ENCODE measurements around the gene MYL7. TPM values are rescaled to one million over a fixed set of nuclear protein-coding genes. Genes with fewer than 3 reads are reported as not detected.

The MYL7 gene
- total and polyA plus RNA-seq, 7 donors: 0.15 to 1.7 (median 0.98) TPM; not detected in 3

- TF ChIP-seq CTCF (IDR thresholded peaks at IDR 0.05): no peak
- Histone ChIP-seq H3K4me3 (no peak overlapping the region), H3K27me3 (ENCODE audit: insufficient read depth in 3 of 3, low read length in 2 of 3) (peaks cover 0 to 11% (median 6%) of the 10 kb centered on the region in 3 donors), H3K27ac (no peak overlapping the region), H3K36me3 (ENCODE audit: insufficient read depth in 1 of 2, low read depth in 1 of 2) (no peaks in the 10 kb centered on the region), H3K4me1 (no peaks in the 10 kb centered on the region), H3K9me3 (no peaks in the 10 kb centered on the region)
- 89 to 95% (median 90%) methylated on average over 18 to 21 of the region's 21 CpGs for WGBS, 3 donors
- ATAC-seq (no peak), DNase-seq (peak in 1 of 2 donors; percentile 48)
- intact Hi-C loops (cut with DNase I): no loop called here
Measured at GRCh38 chr7:44107961-44108767, 33.0 kb downstream of the MYL7 start.

GRCh38 chr7:44107116-44107960 is 33.8 kb downstream of the MYL7 start:
- intact Hi-C loops (cut with DNase I): no loop called here
- no peak overlapping the region for H3K27ac ChIP-seq
- TF ChIP-seq CTCF (IDR thresholded peaks at IDR 0.05): no peak
- no peaks in the 10 kb centered on the region for H3K36me3 ChIP-seq (ENCODE audit: insufficient read depth in 1 of 2, low read depth in 1 of 2)
- H3K27me3 ChIP-seq (ENCODE audit: insufficient read depth in 3 of 3, low read length in 2 of 3): peaks cover 0 to 11% (median 6%) of the 10 kb centered on the region in 3 donors
- no peak overlapping the region for H3K4me3 ChIP-seq
- 91 to 93% (median 92%) methylated on average over 16 to 18 of the region's 18 CpGs for WGBS, 3 donors
- ATAC-seq (no peak), DNase-seq (peak in 1 of 2 donors; percentile 52)
- H3K9me3 ChIP-seq: no peaks in the 10 kb centered on the region
- no peaks in the 10 kb centered on the region for H3K4me1 ChIP-seq

GRCh38 chr7:44106311-44107065 is 34.6 kb downstream of the MYL7 start:
- Histone ChIP-seq H3K27me3 (ENCODE audit: insufficient read depth in 3 of 3, low read length in 2 of 3) (peaks cover 0 to 11% (median 6%) of the 10 kb centered on the region in 3 donors), H3K4me1 (no peaks in the 10 kb centered on the region), H3K4me3 (peak overlapping the region; percentile 59), H3K9me3 (no peaks in the 10 kb centered on the region), H3K36me3 (ENCODE audit: insufficient read depth in 1 of 2, low read depth in 1 of 2) (no peaks in the 10 kb centered on the region), H3K27ac (no peak overlapping the region)
- no peak for ATAC-seq
- no peak for TF ChIP-seq CTCF (IDR thresholded peaks at IDR 0.05)
- 90 to 95% (median 91%) methylated on average over 10 of the region's 10 CpGs for WGBS, 3 donors
- peak in 1 of 2 donors; percentile 26 for DNase-seq
- intact Hi-C loops (cut with DNase I): no loop called here

- WGBS, 3 donors: 87 to 88% (median 87%) methylated on average over 2 of the region's 2 CpGs
- no peak for TF ChIP-seq CTCF (IDR thresholded peaks at IDR 0.05)
- Histone ChIP-seq H3K9me3 (no peaks in the 10 kb centered on the region), H3K36me3 (ENCODE audit: insufficient read depth in 1 of 2, low read depth in 1 of 2) (no peaks in the 10 kb centered on the region), H3K27ac (no peak overlapping the region), H3K4me3 (peak overlapping the region; percentile 59), H3K27me3 (ENCODE audit: insufficient read depth in 3 of 3, low read length in 2 of 3) (peaks cover 0 to 11% (median 6%) of the 10 kb centered on the region in 3 donors), H3K4me1 (no peaks in the 10 kb centered on the region)
- ATAC-seq: no peak
- intact Hi-C loops (cut with DNase I): no loop called here
- no peak for DNase-seq
Measured at GRCh38 chr7:44105832-44106231, 35.3 kb downstream of the MYL7 start.
